ENCODE data around the gene YIPF7.

YIPF7 gene

DNA sequence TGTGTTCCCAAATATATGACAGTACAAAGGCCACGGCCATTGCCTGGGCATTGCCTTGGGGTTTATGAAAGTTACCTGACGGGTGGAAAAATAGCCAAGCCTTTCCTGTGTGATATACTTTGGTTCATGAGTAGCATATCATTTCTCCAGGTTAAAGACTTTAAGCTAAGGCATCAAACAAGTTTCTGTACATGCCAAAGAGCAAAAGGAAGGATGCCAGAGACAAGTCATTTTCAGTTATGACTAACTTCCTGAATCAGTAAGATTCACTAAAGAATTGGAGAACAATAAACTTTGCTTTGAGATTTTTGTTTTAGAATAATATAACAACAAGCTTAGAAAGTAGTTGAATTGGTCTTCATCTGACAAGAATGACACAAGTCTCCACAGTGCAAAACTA is 17.1 kb upstream of the YIPF7 start:
- Histone ChIP-seq H3K4me1 (no peaks in the 10 kb centered on the region), H3K36me3 (no peaks in the 10 kb centered on the region), H3K4me3 (no peak overlapping the region), H3K27me3 (no peaks in the 10 kb centered on the region), H3K9me3 (no peaks in the 10 kb centered on the region), H3K27ac (no peak overlapping the region)
- no peak for DNase-seq
- TF ChIP-seq, protein P1, sequence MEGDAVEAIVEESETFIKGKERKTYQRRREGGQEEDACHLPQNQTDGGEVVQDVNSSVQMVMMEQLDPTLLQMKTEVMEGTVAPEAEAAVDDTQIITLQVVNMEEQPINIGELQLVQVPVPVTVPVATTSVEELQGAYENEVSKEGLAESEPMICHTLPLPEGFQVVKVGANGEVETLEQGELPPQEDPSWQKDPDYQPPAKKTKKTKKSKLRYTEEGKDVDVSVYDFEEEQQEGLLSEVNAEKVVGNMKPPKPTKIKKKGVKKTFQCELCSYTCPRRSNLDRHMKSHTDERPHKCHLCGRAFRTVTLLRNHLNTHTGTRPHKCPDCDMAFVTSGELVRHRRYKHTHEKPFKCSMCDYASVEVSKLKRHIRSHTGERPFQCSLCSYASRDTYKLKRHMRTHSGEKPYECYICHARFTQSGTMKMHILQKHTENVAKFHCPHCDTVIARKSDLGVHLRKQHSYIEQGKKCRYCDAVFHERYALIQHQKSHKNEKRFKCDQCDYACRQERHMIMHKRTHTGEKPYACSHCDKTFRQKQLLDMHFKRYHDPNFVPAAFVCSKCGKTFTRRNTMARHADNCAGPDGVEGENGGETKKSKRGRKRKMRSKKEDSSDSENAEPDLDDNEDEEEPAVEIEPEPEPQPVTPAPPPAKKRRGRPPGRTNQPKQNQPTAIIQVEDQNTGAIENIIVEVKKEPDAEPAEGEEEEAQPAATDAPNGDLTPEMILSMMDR (IDR thresholded peaks at IDR 0.05) = no peak
- intact Hi-C loops (cut with DNase I; ENCODE audit: low total_unique reads) = no loop called here

DNA sequence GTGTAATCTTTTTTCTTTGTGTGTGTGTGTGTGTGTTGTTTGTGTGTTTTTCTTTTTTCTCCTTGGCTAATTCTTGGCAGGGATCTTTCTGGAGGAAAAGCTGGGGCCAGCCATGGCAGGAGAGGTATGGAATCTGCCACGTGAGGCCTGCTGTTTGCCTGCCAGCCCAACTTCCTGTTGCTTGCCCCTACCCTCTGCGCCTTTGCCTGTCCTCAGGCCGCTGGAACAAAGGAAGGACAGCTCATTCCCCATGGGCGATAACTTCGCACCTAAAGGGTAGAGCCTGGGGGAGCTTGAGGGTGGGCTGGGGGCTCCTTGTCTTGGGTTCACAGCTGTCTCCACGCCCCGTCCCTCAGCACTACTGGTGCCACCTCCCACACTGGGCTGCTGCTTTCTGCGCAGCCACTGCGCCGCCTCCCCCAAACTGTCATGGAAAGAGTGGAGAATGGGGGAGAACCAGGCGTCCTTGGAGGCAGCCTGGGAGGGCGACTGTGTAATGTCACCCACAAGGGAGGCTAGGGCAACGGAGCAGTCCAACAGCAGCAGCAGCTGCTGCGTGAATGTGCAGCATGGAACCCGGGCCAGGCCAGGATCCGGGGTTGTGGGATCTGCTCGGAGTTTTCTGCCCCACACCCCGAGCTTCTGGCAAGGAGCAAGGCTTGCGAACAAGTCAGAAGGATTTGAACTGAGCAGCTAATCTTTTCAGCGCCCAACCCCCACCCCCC is 12.3 kb upstream of the YIPF7 start:
- Histone ChIP-seq H3K9me3 (no peaks in the 10 kb centered on the region), H3K36me3 (no peaks in the 10 kb centered on the region), H3K27ac (no peak overlapping the region), H3K4me1 (no peaks in the 10 kb centered on the region), H3K4me3 (no peak overlapping the region), H3K27me3 (no peaks in the 10 kb centered on the region)
- DNase-seq = no peak
- TF ChIP-seq, protein P1 (IDR thresholded peaks at IDR 0.05) = no peak
- intact Hi-C loops (cut with DNase I; ENCODE audit: low total_unique reads) = no loop called here

DNA sequence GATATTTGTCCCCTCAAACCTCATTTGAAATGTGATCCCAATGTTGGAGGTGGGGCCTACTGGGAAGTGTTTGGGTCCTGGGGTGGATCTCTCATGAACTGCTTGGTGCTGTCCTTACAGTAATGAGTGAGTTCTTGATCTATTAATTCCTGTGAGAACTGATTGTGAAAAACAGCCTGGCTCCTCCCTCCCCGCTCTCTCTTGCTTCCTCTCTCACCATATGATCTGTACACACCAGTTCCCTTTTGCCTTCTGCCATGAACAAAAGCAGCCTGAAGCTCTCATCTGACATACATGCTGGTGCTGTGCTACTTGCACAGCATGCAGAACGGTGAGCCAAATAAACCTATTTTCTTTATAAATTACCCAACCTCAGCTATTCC is 11.2 kb upstream of the YIPF7 start:
- H3K4me3 ChIP-seq = no peak overlapping the region
- no peaks in the 10 kb centered on the region for H3K27me3 ChIP-seq
- no peaks in the 10 kb centered on the region for H3K9me3 ChIP-seq
- TF ChIP-seq, protein P1 (IDR thresholded peaks at IDR 0.05) = no peak
- DNase-seq = no peak
- no peaks in the 10 kb centered on the region for H3K36me3 ChIP-seq
- intact Hi-C loops (cut with DNase I; ENCODE audit: low total_unique reads) = no loop called here
- no peak overlapping the region for H3K27ac ChIP-seq
- no peaks in the 10 kb centered on the region for H3K4me1 ChIP-seq

DNA sequence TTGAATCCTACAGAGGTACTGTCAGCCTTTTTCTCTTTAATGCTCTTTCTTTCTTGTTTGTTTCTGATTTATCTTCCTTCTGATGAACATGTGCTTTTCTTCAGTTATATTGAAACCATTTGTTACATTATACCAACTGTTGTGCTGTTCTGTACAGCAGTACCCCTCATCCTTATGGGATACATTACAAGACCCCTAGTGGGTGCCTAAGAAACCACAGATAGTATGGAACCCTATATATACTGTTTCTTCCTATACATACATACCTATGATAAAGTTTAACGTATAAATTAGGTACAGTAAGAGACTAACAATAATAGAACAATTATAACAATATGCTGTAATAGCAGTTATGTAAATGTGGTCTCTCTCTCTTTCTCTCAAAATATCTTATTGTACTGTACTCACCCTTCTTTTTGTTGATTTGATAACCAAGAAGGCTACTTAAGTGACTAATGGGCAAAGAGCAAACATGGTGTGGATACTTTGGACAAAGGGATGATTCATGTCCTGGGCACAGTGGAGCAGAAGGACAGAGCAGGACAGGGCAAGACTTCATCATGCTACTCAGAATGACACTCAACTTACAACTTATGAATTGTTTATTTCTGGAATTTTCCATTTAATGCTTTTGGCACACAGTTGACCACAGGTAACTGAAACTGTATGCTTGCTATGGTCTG is 10.7 kb upstream of the YIPF7 start:
- no peaks in the 10 kb centered on the region for H3K36me3 ChIP-seq
- no peaks in the 10 kb centered on the region for H3K27me3 ChIP-seq
- H3K4me3 ChIP-seq = no peak overlapping the region
- no peak overlapping the region for H3K27ac ChIP-seq
- no peaks in the 10 kb centered on the region for H3K4me1 ChIP-seq
- TF ChIP-seq, protein P1 (IDR thresholded peaks at IDR 0.05) = no peak
- intact Hi-C loops (cut with DNase I; ENCODE audit: low total_unique reads) = no loop called here
- no peaks in the 10 kb centered on the region for H3K9me3 ChIP-seq
- DNase-seq = no peak

DNA sequence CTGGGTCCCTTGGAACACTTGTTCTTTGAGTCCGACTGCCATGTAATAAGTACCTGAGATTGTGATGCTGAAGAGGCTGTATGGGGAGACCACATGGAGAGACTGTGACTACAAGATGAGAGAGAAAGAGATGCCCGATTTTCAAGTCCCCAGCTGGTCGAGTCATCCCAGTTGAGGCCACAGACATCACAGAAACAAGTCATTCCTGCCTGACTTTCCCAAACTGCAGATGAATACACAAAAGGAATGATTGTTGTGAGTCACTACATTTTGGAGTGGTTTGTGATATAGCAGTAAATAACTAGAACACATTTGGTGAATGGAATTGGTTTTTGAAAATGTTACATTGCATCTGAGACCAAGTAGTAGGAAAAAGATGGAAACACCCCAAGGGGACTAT is 9.0 kb upstream of the YIPF7 start:
- Histone ChIP-seq H3K4me3 (no peak overlapping the region), H3K27me3 (no peaks in the 10 kb centered on the region), H3K27ac (no peak overlapping the region), H3K4me1 (no peaks in the 10 kb centered on the region), H3K9me3 (no peaks in the 10 kb centered on the region), H3K36me3 (no peaks in the 10 kb centered on the region)
- TF ChIP-seq, protein P1 (IDR thresholded peaks at IDR 0.05) = no peak
- no peak for DNase-seq
- intact Hi-C loops (cut with DNase I; ENCODE audit: low total_unique reads) = no loop called here

Measured in tibial artery (tissue), 4 donors.